Right renal cortex interstitium (tissue), 3 donors: ENCODE results near the gene LRBA. TPM values are rescaled to one million over a fixed set of nuclear protein-coding genes. Genes with fewer than 3 reads are reported as not detected.
"Not testable (repeated sequence)": the region's sequence is repeated elsewhere in the genome, so short reads cannot be mapped to it uniquely, and the experiment has no call there.

ENCODE experiments used
- DNase-seq, 3 donors: peaks; one replicate each; pipeline ENCODE4 v3.0.0-alpha.2; 2013; ENCODE audit warnings: low read depth in 3 of 3, low spot score in 2 of 3
- polyA plus RNA-seq, 3 donors: library from polyadenylated mRNA; unstranded; fragments of 120-200 nt; gene quantifications; one replicate each; pipeline ENCODE4 v1.2.1, GENCODE V29; 2013; ENCODE audit not compliant: insufficient read length in 3 of 3

LRBA gene
- polyA plus RNA-seq, 3 donors: 73.2 to 74.5 (median 73.8) TPM

- DNase-seq: no peak
These were observed 474.5 kb downstream of the LRBA start for GRCh38 chr4:150540536-150540935.

- DNase-seq: not testable (repeated sequence)
These were observed 477.2 kb downstream of the LRBA start for GRCh38 chr4:150537911-150538310.

- no peak for DNase-seq
These were observed 480.3 kb downstream of the LRBA start for GRCh38 chr4:150534818-150535217.

GRCh38 chr4:150533673-150534072, 481.4 kb downstream of the LRBA start:
- DNase-seq: no peak

- no peak for DNase-seq
These were observed 489.7 kb downstream of the LRBA start for GRCh38 chr4:150525321-150525868.

- no peak for DNase-seq
These were observed 496.5 kb downstream of the LRBA start for GRCh38 chr4:150518559-150518958.

GRCh38 chr4:150515135-150515534, 499.9 kb downstream of the LRBA start:
- DNase-seq: no peak

GRCh38 chr4:150514709-150515108, 500.4 kb downstream of the LRBA start:
- DNase-seq: no peak

- no peak for DNase-seq
These were observed 504.8 kb downstream of the LRBA start for GRCh38 chr4:150510176-150510865.

- not testable (repeated sequence) for DNase-seq
These were observed 507.4 kb downstream of the LRBA start for GRCh38 chr4:150507656-150508055.

- DNase-seq: no peak
These were observed 513.1 kb downstream of the LRBA start for GRCh38 chr4:150501983-150502382.

GRCh38 chr4:150501009-150501727, 513.9 kb downstream of the LRBA start:
- no peak for DNase-seq

GRCh38 chr4:150497612-150498011, 517.5 kb downstream of the LRBA start:
- no peak for DNase-seq

- no peak for DNase-seq
These were observed 519.5 kb downstream of the LRBA start for GRCh38 chr4:150495550-150495949.

GRCh38 chr4:150493851-150494250, 521.2 kb downstream of the LRBA start:
- no peak for DNase-seq

- no peak for DNase-seq
These were observed 523.7 kb downstream of the LRBA start for GRCh38 chr4:150491132-150492049.

- no peak for DNase-seq
These were observed 532.5 kb downstream of the LRBA start for GRCh38 chr4:150482581-150482980.

GRCh38 chr4:150479657-150480056, 535.4 kb downstream of the LRBA start:
- DNase-seq: no peak

- DNase-seq: no peak
These were observed 537.2 kb downstream of the LRBA start for GRCh38 chr4:150477869-150478268.

GRCh38 chr4:150476776-150477175, 538.3 kb downstream of the LRBA start:
- DNase-seq: no peak

GRCh38 chr4:150475763-150476162, 539.3 kb downstream of the LRBA start:
- no peak for DNase-seq
